ENCODE results near the gene HNRNPAB.

HNRNPAB gene

GRCh38 chr5:178242416-178242815 lies 38.1 kb downstream of the HNRNPAB start:
- Histone ChIP-seq H3K9me3 (no peaks in the 10 kb centered on the region), H3K27me3 (no peaks in the 10 kb centered on the region), H3K4me3 (ENCODE audit: low read depth, low read length) (no peak overlapping the region), H3K4me1 (no peaks in the 10 kb centered on the region), H3K36me3 (no peaks in the 10 kb centered on the region)
- DNase-seq, result no peak
- TF ChIP-seq CTCF (IDR thresholded peaks at IDR 0.05; ENCODE audit: low read depth, low read length), result no peak

- TF ChIP-seq CTCF (IDR thresholded peaks at IDR 0.05; ENCODE audit: low read depth, low read length), result no peak
- no peaks in the 10 kb centered on the region for H3K27me3 ChIP-seq
- H3K4me3 ChIP-seq (ENCODE audit: low read depth, low read length), result no peak overlapping the region
- no peak for DNase-seq
- H3K9me3 ChIP-seq, result no peaks in the 10 kb centered on the region
- H3K4me1 ChIP-seq, result no peaks in the 10 kb centered on the region
- H3K36me3 ChIP-seq, result no peaks in the 10 kb centered on the region
Observed at GRCh38 chr5:178244576-178244975, 40.2 kb downstream of the HNRNPAB start.

GRCh38 chr5:178245389-178245788 lies 41.1 kb downstream of the HNRNPAB start:
- Histone ChIP-seq H3K9me3 (no peaks in the 10 kb centered on the region), H3K27me3 (no peaks in the 10 kb centered on the region), H3K4me3 (ENCODE audit: low read depth, low read length) (no peak overlapping the region), H3K4me1 (no peaks in the 10 kb centered on the region), H3K36me3 (no peaks in the 10 kb centered on the region)
- no peak for TF ChIP-seq CTCF (IDR thresholded peaks at IDR 0.05; ENCODE audit: low read depth, low read length)
- DNase-seq, result no peak

GRCh38 chr5:178246624-178247279 lies 42.4 kb downstream of the HNRNPAB start:
- Histone ChIP-seq H3K36me3 (no peaks in the 10 kb centered on the region), H3K4me1 (no peaks in the 10 kb centered on the region), H3K4me3 (ENCODE audit: low read depth, low read length) (no peak overlapping the region), H3K27me3 (no peaks in the 10 kb centered on the region), H3K9me3 (no peaks in the 10 kb centered on the region)
- DNase-seq, result no peak
- no peak for TF ChIP-seq CTCF (IDR thresholded peaks at IDR 0.05; ENCODE audit: low read depth, low read length)

GRCh38 chr5:178247481-178248456 lies 43.4 kb downstream of the HNRNPAB start:
- no peak for DNase-seq
- H3K4me3 ChIP-seq (ENCODE audit: low read depth, low read length), result no peak overlapping the region
- H3K9me3 ChIP-seq, result no peaks in the 10 kb centered on the region
- TF ChIP-seq CTCF (IDR thresholded peaks at IDR 0.05; ENCODE audit: low read depth, low read length), result no peak
- H3K27me3 ChIP-seq, result no peaks in the 10 kb centered on the region
- no peaks in the 10 kb centered on the region for H3K4me1 ChIP-seq
- no peaks in the 10 kb centered on the region for H3K36me3 ChIP-seq

GRCh38 chr5:178248750-178249149 lies 44.4 kb downstream of the HNRNPAB start:
- no peak overlapping the region for H3K4me3 ChIP-seq (ENCODE audit: low read depth, low read length)
- TF ChIP-seq CTCF (IDR thresholded peaks at IDR 0.05; ENCODE audit: low read depth, low read length), result no peak
- no peaks in the 10 kb centered on the region for H3K27me3 ChIP-seq
- no peaks in the 10 kb centered on the region for H3K4me1 ChIP-seq
- no peaks in the 10 kb centered on the region for H3K9me3 ChIP-seq
- DNase-seq, result no peak
- H3K36me3 ChIP-seq, result no peaks in the 10 kb centered on the region

All from BE2C (cell line).